Pulmonary artery endothelial cell (primary cell): ENCODE measurements around the gene INVS. TPM values are rescaled to one million over a fixed set of nuclear protein-coding genes. Genes with fewer than 3 reads are reported as not detected.
"Not testable (repeated sequence)": the region's sequence is repeated elsewhere in the genome, so short reads cannot be mapped to it uniquely, and the experiment has no call there.

Experiments
- DNase-seq: peaks from one replicate; pipeline ENCODE4 v3.0.0-alpha.2; 2011; ENCODE audit warnings: low read depth, low spot score
- total RNA-seq: library from RNA; depleted of rRNA; stranded (reverse); fragments of >200 nt; gene quantifications from 2 replicates; pipeline ENCODE4 v1.2.3, GENCODE V29; 2014

The INVS gene
- total RNA-seq, 1 donor from 2014 or later = 19.5 TPM

- no peak for DNase-seq
Observed at GRCh38 chr9:100084128-100084453, 15.0 kb upstream of the INVS start.

- DNase-seq = no peak
Observed at GRCh38 chr9:100084734-100085133, 14.3 kb upstream of the INVS start.

- DNase-seq = no peak
Observed at GRCh38 chr9:100086097-100086635, 12.9 kb upstream of the INVS start.

- peak; percentile 59 for DNase-seq
Observed at GRCh38 chr9:100087218-100087617, 11.8 kb upstream of the INVS start.

GRCh38 chr9:100088202-100088601 lies 10.8 kb upstream of the INVS start:
- DNase-seq = no peak

GRCh38 chr9:100090880-100091279 lies 8.2 kb upstream of the INVS start:
- no peak for DNase-seq

- DNase-seq = no peak
Observed at GRCh38 chr9:100091650-100092049, 7.4 kb upstream of the INVS start.

GRCh38 chr9:100092066-100092465 lies 7.0 kb upstream of the INVS start:
- DNase-seq = no peak

GRCh38 chr9:100094411-100094810 lies 4.6 kb upstream of the INVS start:
- not testable (repeated sequence) for DNase-seq

GRCh38 chr9:100096378-100096916 lies 2.6 kb upstream of the INVS start:
- no peak for DNase-seq

GRCh38 chr9:100098046-100098886 lies 777 bp upstream of the INVS start:
- DNase-seq = no peak

GRCh38 chr9:100099722-100100042 lies 639 bp downstream of the INVS start:
- no peak for DNase-seq

- no peak for DNase-seq
Observed at GRCh38 chr9:100100146-100100667, 1.2 kb downstream of the INVS start.

- no peak for DNase-seq
Observed at GRCh38 chr9:100101608-100102007, 2.6 kb downstream of the INVS start.

- DNase-seq = no peak
Observed at GRCh38 chr9:100104314-100104713, 5.3 kb downstream of the INVS start.

- DNase-seq = no peak
Observed at GRCh38 chr9:100105861-100106260, 6.8 kb downstream of the INVS start.

- no peak for DNase-seq
Observed at GRCh38 chr9:100106616-100107015, 7.6 kb downstream of the INVS start.

- DNase-seq = no peak
Observed at GRCh38 chr9:100108559-100108958, 9.5 kb downstream of the INVS start.

GRCh38 chr9:100111235-100111634 lies 12.2 kb downstream of the INVS start:
- DNase-seq = no peak

GRCh38 chr9:100112677-100113336 lies 13.8 kb downstream of the INVS start:
- DNase-seq = no peak

GRCh38 chr9:100117316-100117715 lies 18.3 kb downstream of the INVS start:
- no peak for DNase-seq

GRCh38 chr9:100120286-100120685 lies 21.2 kb downstream of the INVS start:
- no peak for DNase-seq
